NCI-H2081 (cell line): ENCODE measurements around the gene CCL18.
"Not testable (repeated sequence)": the region's sequence is repeated elsewhere in the genome, so short reads cannot be mapped to it uniquely, and the experiment has no call there.

Experiments
- DNase-seq, 2 experiments: peaks; one replicate each; lab custom pipeline; 2025; lab: John Stamatoyannopoulos, UW

CCL18 gene

DNA sequence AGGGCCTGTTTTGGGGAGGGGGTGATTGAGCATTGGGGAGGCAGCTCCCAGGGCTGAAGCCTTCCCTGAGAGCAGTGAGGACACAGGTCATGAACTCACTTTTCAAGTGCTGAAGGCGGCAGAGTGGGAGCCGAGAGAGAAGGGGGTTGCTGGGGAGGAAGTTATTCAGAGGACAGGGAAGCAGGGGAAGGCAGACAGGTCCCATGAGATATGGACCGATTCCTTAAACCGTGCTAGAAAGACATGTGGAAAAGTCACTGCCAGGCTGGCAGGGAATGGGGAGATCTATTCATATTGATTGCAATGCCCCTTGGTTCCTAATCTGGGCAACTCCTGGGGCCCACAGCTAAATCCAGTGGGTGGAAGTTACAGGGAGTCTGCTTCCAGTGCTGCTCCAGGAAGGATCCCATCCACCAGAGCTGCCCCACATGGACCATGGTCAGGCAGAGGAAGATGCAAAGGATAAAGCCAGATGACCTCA lies 40.7 kb downstream of the CCL18 start:
- no peak for DNase-seq

DNA sequence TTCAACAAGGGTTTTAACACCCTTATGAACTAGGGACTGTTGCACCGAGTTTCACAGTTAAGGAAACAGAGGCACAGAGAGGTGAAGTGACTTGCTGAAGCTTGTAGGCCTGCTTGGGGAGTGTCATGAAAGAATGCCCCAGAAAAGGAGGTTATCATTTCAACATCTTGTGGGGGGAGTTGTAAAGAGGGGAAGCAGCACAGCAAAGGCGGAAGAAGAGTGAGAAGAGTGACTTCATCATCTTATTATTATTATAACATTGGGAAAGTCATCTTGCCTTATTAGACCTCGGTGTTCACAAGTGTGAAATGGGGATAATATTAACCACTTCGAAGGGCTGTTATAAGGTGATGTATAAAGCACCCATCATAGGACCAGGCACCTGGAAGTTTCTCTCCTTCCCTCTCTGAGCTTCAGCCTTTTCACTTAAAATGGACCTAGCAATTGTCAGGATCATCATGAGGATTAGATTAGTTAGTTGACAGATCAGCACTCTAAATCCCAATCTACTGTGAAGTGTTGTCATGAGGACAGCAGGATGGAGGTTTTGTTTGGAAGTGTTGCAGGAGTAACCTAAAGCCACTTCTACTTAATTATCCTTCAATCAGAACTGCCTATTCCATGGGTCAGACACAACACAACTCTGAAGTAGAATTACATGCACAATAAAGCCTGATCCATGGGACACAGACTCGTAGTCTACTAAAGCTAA lies 41.9 kb downstream of the CCL18 start:
- DNase-seq = no peak

DNA sequence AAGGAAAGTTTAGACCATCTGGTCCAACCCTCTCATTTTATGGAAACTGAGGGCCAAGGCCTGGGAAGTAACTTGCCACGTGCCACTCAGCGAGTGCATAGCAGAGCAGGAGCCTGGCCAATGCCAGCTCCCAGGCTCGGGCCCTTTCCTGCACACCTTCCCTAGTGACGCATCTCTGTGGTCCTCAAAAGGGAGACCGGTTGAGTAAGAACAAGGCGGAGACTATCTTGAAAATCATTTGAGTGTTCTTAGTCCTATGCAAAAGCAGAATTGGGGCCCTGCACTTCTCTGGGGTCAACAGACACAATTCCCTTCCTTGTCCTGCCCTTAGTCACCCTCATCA lies 42.4 kb downstream of the CCL18 start:
- no peak for DNase-seq

DNA sequence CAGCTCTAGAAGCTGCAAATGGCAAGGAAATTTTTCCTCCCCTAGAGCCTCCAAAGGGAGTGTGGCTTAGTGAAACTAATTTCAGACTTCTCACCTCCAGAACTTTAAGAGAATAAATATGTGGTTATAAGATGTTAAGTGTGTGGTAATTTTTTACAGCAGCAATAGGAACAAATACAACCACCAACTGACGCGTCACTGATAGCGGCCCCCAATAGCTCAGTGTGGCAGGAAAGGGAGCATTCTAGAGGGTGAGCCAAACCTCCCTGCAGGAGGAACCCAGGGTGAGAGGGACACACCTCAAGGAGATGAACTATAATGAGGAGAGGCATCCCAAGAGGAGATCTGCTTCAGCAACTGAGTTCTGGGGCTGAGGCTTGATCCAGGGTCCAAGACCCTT lies 43.6 kb downstream of the CCL18 start:
- no peak for DNase-seq

DNA sequence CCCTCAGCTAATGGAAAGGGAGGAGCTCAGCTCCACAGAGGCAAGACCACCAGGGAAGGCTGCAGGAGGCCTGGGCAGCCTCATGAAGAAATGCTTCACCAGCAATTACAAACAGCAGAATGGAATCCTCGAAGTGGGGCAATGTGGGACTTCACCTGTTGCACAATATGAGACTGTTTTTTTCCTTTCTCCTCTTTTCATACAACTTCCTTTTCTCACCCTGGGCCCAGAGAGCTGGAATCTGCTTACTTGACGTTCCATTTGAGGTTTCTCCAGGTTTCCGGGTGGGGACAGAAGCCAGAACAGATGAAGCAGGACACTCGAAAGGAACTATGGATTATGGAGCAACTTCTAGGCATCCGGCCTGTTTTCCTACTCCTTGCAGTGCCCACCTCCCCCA lies 44.2 kb downstream of the CCL18 start:
- DNase-seq = not testable (repeated sequence)

DNA sequence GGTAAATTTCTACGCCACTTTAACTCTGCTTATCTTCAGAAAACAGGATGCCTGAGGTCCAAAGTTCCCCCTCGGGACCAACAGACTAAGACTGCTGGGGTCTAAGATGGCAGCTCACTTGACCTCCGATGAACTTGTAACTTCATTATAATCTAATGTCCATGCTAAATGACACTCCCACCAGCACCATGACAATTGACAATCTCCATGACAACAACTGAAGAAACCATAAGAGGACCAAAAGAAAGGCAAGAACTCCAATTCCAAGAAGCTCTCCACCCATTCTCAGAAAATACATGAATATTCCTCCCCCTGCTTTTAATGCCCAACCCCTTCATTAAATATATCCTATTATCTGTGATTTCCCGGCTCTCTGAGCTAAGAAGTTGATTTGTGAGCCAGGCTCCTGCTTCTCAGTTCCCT lies 47.0 kb downstream of the CCL18 start:
- DNase-seq = no peak

DNA sequence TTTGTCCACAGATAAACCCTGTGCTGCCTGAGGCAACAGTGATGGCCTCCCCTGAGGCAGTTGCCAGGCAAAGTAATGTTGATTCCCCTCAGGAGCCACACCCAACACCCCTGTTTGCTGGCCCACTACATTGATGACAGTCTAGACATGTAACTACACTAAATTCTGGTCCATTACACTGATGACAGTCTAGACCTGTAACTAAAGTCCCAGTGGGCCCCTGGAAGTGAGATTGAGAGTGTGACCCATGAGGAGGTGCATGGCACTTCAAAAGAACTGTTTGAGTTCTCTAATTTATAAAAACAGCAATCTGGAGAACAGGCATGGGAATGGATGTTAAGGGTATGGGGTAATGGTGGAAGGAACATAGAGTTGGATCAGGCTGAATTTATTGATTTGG lies 48.5 kb downstream of the CCL18 start:
- DNase-seq = no peak

DNA sequence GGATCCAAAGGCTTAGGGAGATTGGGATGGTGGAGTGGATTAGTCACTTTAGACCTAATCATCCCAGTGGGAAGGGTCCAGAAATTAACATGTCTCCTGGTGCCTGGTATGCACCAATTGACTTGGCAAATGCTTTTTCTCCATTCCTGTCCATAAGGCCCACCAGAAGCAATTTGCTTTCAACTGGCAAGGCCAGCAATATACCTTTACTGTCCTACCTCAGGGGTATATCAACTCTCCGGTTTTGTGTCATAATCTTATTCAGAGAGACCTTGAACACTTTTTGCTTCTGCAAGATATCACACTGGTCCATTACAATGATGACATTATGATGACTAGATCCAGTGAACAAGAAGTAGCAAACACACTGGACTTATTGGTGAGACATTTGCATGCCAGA lies 49.1 kb downstream of the CCL18 start:
- DNase-seq = not testable (repeated sequence)

DNA sequence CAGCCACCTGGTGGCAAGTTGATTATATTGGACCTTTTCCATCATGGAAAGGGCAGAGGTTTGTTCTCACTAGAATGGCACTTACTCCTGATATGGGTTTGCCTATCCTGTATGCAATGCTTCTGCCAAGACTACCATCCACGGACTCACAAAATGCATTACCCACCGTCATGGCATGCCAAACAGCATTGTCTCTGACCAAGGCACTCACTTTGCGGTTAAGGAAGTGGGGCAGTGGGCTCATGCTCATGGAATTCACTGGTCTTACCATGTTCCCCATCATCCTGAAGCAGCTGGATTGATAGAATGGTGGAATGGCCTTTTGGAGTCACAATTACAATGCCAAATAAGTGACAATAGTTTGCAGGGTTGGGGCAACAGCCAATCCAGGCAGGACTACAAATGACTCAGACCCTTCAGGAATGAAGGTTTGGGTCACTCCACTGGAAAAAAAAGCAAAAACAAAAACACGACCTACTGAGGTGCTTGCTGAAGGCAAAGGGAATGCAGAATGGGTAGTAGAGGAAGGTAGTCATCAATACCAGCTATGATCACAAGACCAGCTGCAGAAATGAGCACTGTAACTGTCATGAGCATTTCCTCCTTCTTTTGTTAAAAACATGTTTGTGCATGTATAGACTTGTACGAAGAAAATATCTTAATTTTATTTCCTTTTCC lies 51.0 kb downstream of the CCL18 start:
- not testable (repeated sequence) for DNase-seq

DNA sequence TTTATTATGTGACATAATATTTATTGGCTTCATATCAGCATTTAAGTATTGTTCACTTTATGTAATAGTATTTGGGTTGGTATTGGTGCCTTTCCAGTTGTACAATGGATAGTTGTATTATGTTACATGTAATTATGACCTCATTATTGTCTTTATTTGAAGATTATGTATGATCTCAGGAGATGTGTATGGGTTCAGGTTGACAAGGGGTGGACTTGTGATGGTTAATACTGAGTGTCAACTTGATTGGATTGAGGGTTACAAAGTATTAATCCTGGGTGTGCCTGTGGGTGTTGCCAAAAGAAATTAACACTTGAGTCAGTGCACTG lies 51.5 kb downstream of the CCL18 start:
- not testable (repeated sequence) for DNase-seq

DNA sequence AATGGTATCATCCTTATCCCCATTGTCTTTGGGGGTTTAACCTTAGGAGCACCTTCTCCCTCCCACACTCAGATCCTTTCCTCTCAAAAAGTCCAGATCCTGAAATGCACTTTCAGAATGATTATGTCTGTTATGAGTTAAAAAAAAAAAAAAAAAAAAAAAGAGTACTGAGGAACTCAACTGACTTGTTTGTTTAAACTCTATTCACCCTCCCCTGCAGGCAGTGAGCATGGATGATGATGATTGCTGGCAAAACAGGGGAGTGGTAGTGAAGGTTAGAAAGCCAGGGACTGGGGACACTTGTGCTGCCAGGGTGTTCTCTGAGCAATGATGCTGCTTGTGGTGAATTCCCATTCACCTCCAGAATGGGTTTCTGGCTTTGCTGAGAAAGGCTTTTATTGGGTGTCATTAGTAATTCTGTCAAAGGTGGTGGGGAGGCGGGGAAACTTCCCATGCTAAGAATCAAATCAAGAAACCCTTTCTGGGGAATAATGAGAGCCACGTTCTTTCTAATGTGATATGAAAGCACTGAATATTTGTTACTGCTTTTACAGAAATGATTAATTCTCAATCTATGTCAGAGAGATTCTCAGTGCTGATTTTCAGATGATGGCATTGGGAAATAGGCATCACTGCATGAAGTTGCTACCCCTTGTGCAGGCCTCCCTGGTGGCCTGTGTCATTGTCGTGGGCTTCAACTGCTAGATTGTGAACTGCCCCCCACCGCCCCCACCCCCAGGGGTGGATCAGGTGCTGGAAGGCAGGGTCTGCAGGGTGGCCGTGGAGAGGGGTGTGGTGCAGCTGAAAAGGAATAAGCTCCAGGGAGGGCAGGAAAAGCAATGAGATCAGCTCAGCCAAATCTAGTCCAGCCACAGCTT lies 53.7 kb downstream of the CCL18 start:
- no peak for DNase-seq

DNA sequence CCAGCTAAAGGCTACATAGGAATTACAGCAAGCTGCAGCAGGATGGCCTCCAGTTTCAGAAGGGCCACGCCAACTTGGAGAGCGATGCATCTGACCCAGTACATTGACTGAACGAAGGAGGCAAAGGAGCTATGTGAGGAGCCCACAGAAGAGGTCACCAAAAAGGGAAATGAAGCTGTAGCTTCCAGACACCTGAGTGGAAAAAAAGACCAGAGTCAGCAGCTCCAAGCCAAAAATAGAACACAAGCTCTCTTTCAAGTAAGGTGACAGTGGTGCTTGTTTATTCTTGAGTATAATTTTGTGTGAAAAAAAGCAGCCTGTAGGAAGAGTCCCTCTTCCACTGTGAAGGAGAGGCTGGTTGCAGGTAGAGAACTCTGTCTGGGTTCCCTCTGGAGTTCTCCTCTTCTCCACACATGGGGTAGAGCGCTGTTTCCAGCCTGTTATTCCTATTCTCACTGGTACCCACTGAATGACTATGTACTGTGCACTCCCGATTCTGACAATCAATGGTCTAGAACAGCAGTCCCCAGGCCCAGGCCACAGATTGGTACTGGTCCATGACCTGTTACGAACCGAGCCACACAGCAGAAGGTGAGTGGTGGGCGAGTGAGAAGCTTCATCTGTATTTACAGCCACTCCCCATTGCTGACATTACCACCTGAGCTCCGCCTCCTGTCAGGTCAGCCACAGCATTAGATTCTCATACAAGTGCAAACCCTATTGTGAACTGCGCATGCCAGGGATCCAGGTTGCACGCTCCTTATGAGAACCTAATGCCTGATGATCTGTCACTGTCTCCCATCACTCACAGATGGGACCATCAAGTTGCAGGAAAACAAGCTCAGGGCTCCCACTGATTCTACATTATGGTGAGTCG lies 54.6 kb downstream of the CCL18 start:
- no peak for DNase-seq

DNA sequence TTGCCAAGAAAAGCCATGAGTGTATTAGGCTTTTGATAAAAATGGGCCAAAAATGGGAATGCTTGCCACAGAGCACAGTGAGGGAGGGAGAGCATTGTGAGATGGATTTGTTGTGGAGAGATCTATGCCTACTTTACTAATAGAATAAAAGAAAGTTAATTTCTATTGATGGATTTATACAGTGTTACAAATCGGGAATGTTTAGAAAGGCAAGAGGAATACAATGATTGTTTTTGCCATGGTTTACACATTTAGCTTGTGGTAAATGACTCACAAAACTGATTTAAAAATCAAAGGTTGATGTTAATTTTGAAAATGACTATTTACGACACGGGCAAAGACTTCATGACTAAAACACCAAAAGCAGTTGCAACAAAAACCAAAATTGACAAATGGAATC lies 56.1 kb downstream of the CCL18 start:
- no peak for DNase-seq

DNA sequence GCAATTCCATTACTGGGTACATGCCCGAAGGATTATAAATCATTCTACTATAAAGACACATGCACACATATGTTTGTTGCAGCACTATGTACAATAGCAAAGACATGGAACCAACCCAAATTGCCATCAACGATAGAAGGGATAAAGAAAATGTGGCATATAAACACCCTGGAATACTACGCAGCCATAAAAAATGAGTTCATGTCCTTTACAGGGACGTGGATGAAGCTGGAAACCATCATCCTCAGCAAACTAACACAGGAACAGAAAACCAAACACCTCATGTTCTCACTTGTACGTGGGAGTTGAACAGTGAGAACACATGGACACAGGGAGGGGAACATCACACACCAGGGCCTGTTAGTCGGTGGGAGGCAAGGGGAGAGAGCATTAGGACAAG lies 57.0 kb downstream of the CCL18 start:
- not testable (repeated sequence) for DNase-seq
